ENCODE results near the gene SHC3. TPM values are rescaled to one million over a fixed set of nuclear protein-coding genes. Genes with fewer than 3 reads are reported as not detected.

SHC3 gene
- total RNA-seq, 1 experiment from 2014 or later, result 0.27 TPM

GRCh38 chr9:89168901-89169813 lies 9.5 kb downstream of the SHC3 start:
- Histone ChIP-seq H3K4me3 (replicated peaks in 1 of 2; ENCODE audit: low read depth in 1 of 2, low read length in 2 of 2) (no peak overlapping the region), H3K9me3 (ENCODE audit: control insufficient read depth in 1 of 2, insufficient read depth in 1 of 2, low read depth in 1 of 2, low read length in 2 of 2) (no peaks in the 10 kb centered on the region), H3K79me2 (ENCODE audit: insufficient read depth, low read length) (no peaks in the 10 kb centered on the region), H3K27ac (ENCODE audit: low read depth, low read length) (no peak overlapping the region), H3K9ac (ENCODE audit: low read length) (no peak overlapping the region), H2AFZ (ENCODE audit: low read depth, low read length, poor library complexity, severe bottlenecking) (no peak overlapping the region), H3K4me2 (ENCODE audit: low read length) (no peak overlapping the region), H3K36me3 (ENCODE audit: control insufficient read depth in 1 of 2, insufficient read depth in 2 of 2, low read length in 2 of 2) (no peaks in the 10 kb centered on the region), H3K9me2 (ENCODE audit: insufficient read depth) (no peaks in the 10 kb centered on the region), H4K20me1 (ENCODE audit: insufficient read depth) (no peaks in the 10 kb centered on the region), H3K4me1 (ENCODE audit: control insufficient read depth in 1 of 2, insufficient read depth in 2 of 2, low read length in 2 of 2) (no peaks in the 10 kb centered on the region), H3K27me3 (ENCODE audit: insufficient read depth, low read length) (no peaks in the 10 kb centered on the region)
- no peak for ATAC-seq
- BruUV-seq (replicated peaks), result no TSS peak
- intact Hi-C loops (cut with micrococcal nuclease), result no loop called here
- ChIA-PET POLR2A (no interaction called here), RAD21 (ENCODE audit: low non-redundant PET in 1 of 2, low total read pairs in 2 of 2, uncharacterized antibody in 2 of 2, unreplicated experiment in 2 of 2) (no interaction called here), CTCF (no interaction called here)
- no peak for TF ChIP-seq EGR1 (IDR thresholded peaks at IDR 0.05; ENCODE audit: low read depth)
- no peak for DNase-seq (ENCODE audit: low read depth, low spot score)

GRCh38 chr9:89167788-89168187 lies 10.8 kb downstream of the SHC3 start:
- Histone ChIP-seq H3K4me2 (ENCODE audit: low read length) (no peak overlapping the region), H4K20me1 (ENCODE audit: insufficient read depth) (no peaks in the 10 kb centered on the region), H3K27me3 (ENCODE audit: insufficient read depth, low read length) (no peaks in the 10 kb centered on the region), H3K9ac (ENCODE audit: low read length) (no peak overlapping the region), H3K79me2 (ENCODE audit: insufficient read depth, low read length) (no peaks in the 10 kb centered on the region), H3K9me3 (ENCODE audit: control insufficient read depth in 1 of 2, insufficient read depth in 1 of 2, low read depth in 1 of 2, low read length in 2 of 2) (no peaks in the 10 kb centered on the region), H3K4me1 (ENCODE audit: control insufficient read depth in 1 of 2, insufficient read depth in 2 of 2, low read length in 2 of 2) (no peaks in the 10 kb centered on the region), H3K4me3 (replicated peaks in 1 of 2; ENCODE audit: low read depth in 1 of 2, low read length in 2 of 2) (no peak overlapping the region), H3K36me3 (ENCODE audit: control insufficient read depth in 1 of 2, insufficient read depth in 2 of 2, low read length in 2 of 2) (no peaks in the 10 kb centered on the region), H2AFZ (ENCODE audit: low read depth, low read length, poor library complexity, severe bottlenecking) (no peak overlapping the region), H3K9me2 (ENCODE audit: insufficient read depth) (no peaks in the 10 kb centered on the region), H3K27ac (ENCODE audit: low read depth, low read length) (no peak overlapping the region)
- BruUV-seq (replicated peaks), result no TSS peak
- ATAC-seq, result no peak
- CTCF ChIA-PET, result no interaction called here
- intact Hi-C loops (cut with micrococcal nuclease), result no loop called here
- no peak for DNase-seq (ENCODE audit: low read depth, low spot score)
- no peak for TF ChIP-seq TCF7L2 (IDR thresholded peaks at IDR 0.05; ENCODE audit: borderline replicate concordance, extremely low read depth, insufficient read depth, insufficient read length)
- no peak for TF ChIP-seq RAD21 (IDR thresholded peaks at IDR 0.05; ENCODE audit: low read depth)
- TF ChIP-seq ELF1 (IDR thresholded peaks at IDR 0.05; ENCODE audit: borderline replicate concordance, low read depth), result no peak
- no peak for TF ChIP-seq REST (IDR thresholded peaks at IDR 0.05; ENCODE audit: low read depth)
- TF ChIP-seq ATF3 (IDR thresholded peaks at IDR 0.05), result no peak
- TF ChIP-seq FOSL1 (IDR thresholded peaks at IDR 0.05; ENCODE audit: low read depth), result no peak
- TF ChIP-seq ZFX (IDR thresholded peaks at IDR 0.05), result no peak
- no peak for TF ChIP-seq CBX3 (IDR thresholded peaks at IDR 0.05; ENCODE audit: low read depth)
- TF ChIP-seq EGR1 (IDR thresholded peaks at IDR 0.05; ENCODE audit: low read depth), result no peak
- TF ChIP-seq YY1 (IDR thresholded peaks at IDR 0.05; ENCODE audit: extremely low read depth, insufficient replicate concordance, low read depth, low read length), result no peak
- TF ChIP-seq CEBPB (IDR thresholded peaks at IDR 0.05; ENCODE audit: low read depth), result no peak
- no peak for TF ChIP-seq ZBTB33 (IDR thresholded peaks at IDR 0.05; ENCODE audit: extremely low read depth, insufficient replicate concordance, low read length)
- no peak for TF ChIP-seq EZH2phosphoT487 (IDR thresholded peaks at IDR 0.05; ENCODE audit: borderline replicate concordance)
- no peak for TF ChIP-seq SRF (IDR thresholded peaks at IDR 0.05; ENCODE audit: low read depth)
- POLR2A ChIA-PET, result no interaction called here
- RAD21 ChIA-PET (ENCODE audit: low non-redundant PET in 1 of 2, low total read pairs in 2 of 2, uncharacterized antibody in 2 of 2, unreplicated experiment in 2 of 2), result no interaction called here

Measured in HCT116 (cell line).